ENCODE results near the gene ZFP36L2.

The ZFP36L2 gene

DNA sequence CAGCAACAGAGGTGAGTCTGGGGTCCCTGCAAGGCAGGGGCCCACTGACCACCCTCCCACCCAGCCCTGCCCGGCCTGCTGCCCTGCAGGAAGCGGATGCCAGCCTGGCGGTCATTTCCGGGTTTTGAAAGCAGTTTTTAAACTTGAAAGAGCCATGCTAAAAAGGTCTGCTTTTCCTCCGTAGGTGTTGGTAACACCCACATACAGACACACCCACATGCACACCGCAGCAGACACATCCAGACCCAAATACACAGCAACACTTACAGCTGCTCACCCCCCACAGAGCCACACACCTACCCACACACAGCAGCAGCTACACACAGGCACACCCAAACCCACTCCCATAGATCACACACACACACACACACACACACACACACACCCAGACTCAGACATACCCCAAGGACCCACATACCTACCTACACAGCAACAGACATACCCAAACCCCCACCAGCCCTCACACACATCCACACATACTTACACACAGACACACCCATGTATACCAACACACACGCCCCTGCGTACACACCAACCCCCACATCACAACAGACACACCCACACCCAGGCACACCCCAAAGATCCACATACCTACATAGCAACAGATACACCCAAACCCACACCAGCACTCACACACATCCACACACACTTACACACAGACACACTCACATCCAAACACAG is 7.6 kb downstream of the ZFP36L2 start:
- H3K4me3 ChIP-seq (ENCODE audit: low read depth, low read length), result peak overlapping the region; percentile 88
- TF ChIP-seq, protein P1, sequence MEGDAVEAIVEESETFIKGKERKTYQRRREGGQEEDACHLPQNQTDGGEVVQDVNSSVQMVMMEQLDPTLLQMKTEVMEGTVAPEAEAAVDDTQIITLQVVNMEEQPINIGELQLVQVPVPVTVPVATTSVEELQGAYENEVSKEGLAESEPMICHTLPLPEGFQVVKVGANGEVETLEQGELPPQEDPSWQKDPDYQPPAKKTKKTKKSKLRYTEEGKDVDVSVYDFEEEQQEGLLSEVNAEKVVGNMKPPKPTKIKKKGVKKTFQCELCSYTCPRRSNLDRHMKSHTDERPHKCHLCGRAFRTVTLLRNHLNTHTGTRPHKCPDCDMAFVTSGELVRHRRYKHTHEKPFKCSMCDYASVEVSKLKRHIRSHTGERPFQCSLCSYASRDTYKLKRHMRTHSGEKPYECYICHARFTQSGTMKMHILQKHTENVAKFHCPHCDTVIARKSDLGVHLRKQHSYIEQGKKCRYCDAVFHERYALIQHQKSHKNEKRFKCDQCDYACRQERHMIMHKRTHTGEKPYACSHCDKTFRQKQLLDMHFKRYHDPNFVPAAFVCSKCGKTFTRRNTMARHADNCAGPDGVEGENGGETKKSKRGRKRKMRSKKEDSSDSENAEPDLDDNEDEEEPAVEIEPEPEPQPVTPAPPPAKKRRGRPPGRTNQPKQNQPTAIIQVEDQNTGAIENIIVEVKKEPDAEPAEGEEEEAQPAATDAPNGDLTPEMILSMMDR (IDR thresholded peaks at IDR 0.05; ENCODE audit: low read depth, low read length), result no peak

DNA sequence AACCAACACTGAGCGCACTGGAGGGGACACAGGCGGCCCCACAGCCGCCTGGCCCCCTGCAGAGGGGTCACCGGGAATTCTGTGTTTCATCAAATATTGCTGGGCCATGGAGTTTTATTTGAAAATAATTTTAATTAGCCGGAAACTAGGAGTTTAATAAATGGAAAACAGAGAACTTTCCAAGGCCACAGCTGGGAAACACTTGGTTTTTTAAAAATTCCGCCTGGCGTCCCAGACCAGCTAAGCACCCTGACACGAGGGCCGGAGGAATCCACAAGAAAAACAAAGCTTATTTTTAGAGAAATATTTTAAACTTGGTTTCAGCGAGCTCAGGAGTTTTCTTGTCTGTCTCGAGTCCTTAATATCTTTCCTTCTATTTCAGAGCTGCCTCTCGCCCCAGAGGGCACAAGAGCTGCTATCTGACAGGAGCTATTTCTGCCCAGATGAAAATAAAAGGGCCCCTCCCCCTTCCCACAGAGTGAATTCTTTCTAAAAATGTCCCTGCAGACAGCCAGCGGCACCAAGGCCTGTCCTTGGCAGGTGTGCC is 8.2 kb downstream of the ZFP36L2 start:
- TF ChIP-seq, protein P1 (IDR thresholded peaks at IDR 0.05; ENCODE audit: low read depth, low read length), result no peak
- H3K4me3 ChIP-seq (ENCODE audit: low read depth, low read length), result no peak overlapping the region

DNA sequence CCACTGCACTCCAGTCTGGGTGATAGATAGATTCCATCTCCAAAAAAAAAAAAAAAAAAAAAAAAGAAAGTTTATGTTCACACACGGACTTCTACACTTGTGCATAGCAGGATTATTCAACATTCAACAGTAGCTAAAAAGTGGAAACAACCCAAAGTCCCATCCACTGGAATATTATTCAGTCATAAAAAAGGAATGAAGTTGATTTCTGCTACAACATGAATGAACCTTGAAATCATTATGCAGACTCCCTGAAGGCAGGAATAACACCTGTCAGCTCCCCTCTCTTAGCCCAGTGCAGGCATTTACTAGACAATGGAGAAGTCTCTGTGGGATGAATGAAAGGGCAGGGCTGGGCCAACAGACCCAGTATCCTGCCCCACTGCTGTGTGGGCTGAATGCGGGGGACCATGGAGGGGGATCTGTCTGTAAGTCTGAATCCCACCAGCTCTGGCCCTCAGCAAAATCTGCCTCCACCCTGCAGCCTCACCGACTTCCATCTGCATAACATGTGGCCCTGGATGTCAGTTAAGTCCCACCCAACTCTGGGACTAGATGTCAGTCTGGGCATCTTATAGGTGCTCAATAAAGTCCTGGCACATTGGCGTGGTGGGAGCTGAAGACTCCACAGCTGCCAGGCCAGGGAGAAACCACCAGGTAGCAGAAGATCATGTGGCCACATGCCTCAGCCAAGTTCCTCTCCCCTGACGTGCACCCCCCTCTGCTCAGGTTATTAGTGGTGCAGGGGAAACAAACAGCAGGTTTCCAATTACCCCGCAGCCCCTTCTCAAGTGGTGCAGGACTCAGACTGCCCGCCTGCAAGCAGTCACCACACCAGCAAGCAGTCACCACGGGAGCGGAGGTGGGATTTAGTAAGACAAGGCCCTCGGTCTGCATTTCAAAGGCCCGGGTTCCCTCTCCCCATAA is 8.9 kb downstream of the ZFP36L2 start:
- TF ChIP-seq, protein P1 (IDR thresholded peaks at IDR 0.05; ENCODE audit: low read depth, low read length), result no peak
- H3K4me3 ChIP-seq (ENCODE audit: low read depth, low read length), result no peak overlapping the region

DNA sequence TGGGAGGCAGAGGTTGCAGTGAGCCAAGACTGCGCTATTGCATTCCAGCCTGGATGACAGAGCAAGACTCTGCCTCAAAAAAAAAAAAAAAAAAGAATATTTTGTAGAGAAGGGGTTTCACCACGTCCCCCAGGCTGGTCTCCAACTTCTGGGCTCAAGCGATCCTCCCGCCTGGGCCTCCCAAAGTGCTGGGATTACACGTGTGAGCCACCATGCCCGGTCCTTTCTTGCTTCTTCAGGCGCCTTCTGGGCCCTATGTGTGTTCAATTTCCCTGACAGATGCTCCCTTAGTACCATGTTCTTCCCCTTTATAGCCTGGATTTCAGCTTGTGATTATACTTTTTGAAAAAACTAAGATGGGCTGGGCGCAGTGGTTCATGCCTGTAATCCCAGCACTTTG is 9.8 kb downstream of the ZFP36L2 start:
- no peak overlapping the region for H3K4me3 ChIP-seq (ENCODE audit: low read depth, low read length)
- TF ChIP-seq, protein P1 (IDR thresholded peaks at IDR 0.05; ENCODE audit: low read depth, low read length), result no peak

DNA sequence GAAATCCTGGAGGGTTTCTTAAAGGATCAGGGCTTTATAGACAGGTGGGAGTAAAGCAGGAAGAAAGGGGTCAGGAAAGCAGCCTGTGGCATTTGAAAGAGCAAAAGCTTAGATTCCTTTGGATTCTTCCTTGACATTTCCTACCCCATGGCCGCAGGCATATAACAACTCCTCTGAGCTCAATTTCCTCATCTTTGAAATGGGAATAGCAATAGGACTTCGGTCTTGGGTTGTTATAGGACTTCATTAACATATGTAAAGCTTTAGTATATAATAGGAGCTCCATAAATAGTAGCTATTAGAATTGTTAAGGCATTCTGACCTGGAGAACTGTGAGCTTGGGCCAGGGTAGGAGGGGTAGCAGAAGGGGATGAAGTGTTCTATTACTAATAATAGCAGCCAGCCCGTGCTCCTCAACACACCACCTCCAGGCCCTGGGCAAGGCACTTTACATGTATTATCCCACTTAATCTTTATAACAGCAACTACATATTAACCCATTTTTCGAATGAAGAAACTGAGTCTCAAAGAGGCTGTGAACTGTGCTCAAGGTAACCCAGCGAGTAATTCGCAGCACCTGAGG is 10.6 kb downstream of the ZFP36L2 start:
- TF ChIP-seq, protein P1 (IDR thresholded peaks at IDR 0.05; ENCODE audit: low read depth, low read length), result no peak

DNA sequence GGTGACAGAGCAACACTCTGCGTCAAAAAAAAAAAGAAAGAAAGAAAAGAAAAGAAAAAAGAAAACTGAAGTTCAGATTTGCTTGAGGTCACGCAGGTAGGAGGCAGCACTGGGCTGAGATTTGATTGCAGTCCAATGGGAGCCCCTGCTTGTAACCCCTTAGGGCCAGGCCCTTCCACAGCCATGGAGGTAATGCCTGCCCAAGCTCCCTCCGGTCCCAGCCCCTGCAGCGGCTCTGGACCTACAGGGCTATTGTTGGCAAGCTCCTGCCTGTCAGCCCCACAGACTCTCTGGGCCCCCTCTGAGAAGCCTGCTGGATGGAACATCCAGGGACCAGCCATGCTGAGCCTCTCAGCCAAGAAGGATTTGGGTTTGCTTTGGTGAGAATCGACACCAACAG is 12.2 kb downstream of the ZFP36L2 start:
- no peak overlapping the region for H3K4me3 ChIP-seq (ENCODE audit: low read depth, low read length)
- TF ChIP-seq, protein P1 (IDR thresholded peaks at IDR 0.05; ENCODE audit: low read depth, low read length), result no peak

More for the DNA sequence above, 10.6 kb downstream of the ZFP36L2 start:
- no peak overlapping the region for H3K4me3 ChIP-seq (ENCODE audit: low read depth, low read length)
